GM19240 (cell line): ENCODE results near the gene HBS1L.

Experiments
- DNase-seq: peaks from one replicate; pipeline ENCODE4 v3.0.0; 2011; ENCODE audit warnings: low spot score; ENCODE audit not compliant: insufficient read length

HBS1L gene

DNA sequence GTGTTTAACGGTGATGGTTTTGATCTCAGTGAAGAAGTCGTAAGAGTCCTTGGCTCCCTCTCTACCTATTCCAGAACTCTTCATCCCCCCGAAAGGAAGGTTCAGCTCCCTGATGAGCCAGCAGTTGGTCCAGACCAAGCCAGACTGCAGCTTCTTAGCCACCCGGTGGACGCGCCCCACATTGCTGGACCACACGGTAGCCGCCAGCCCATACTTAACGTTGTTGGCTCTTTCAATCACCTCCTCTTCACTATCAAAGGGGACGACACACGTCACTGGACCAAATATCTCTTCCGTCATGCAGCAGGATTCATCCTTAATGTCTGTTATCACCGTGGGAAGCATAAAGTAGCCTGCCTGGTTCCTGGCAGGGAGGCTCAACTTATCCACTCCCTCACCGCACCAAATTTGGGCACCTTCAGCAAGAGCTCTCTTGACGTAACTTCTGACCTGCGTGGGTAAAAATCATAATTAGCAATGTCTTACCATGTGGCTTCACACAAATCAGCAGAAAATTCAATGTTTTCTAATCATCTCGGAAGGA is 136.1 kb downstream of the HBS1L start:
- no peak for DNase-seq

DNA sequence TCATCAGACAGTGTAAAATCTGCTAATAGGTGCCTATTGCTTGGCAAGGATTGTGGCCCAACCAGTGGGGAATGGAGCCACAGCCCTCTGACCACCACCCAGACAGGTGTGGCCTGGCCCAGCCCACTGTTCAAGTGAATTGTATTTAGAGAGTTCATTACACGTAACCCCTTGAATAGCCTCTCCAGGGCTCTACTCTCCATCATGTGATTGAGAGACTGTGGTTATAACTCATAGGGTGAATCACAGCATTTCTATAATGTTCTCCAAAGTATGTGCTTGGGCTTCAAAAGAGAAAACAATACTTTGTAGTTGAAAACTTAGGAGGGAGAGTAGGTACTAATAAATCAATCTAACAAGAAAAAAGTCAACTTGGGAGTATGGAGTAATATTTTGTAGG is 143.1 kb downstream of the HBS1L start:
- DNase-seq, result no peak

DNA sequence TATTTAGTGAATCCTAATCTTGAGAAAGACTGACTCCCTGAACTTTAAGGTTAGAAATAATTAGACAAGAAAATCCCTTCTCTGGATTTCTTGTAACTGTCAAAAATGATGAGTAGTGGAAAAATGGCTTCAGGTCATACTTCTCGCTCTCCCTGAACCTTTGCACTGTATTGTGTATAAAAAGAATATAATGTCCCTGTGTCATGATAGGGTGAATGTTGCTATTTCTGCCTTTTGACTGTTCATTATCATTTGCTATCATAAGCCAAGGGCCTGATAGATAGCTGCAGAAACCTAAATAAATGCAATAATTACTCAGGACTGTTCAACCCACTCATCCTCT is 144.1 kb downstream of the HBS1L start:
- no peak for DNase-seq
